ENCODE measurements around the gene DIAPH2.

The DIAPH2 gene

GRCh38 chrX:97315939-97316338, 631.3 kb downstream of the DIAPH2 start:
- DNase-seq = no peak

GRCh38 chrX:97320305-97320704, 635.7 kb downstream of the DIAPH2 start:
- DNase-seq = no peak

- DNase-seq = no peak
These were observed 637.8 kb downstream of the DIAPH2 start for GRCh38 chrX:97322401-97322800.

GRCh38 chrX:97326456-97326855, 641.8 kb downstream of the DIAPH2 start:
- no peak for DNase-seq

GRCh38 chrX:97328853-97329390, 644.3 kb downstream of the DIAPH2 start:
- no peak for DNase-seq

GRCh38 chrX:97330151-97330550, 645.5 kb downstream of the DIAPH2 start:
- no peak for DNase-seq

GRCh38 chrX:97332963-97333362, 648.3 kb downstream of the DIAPH2 start:
- no peak for DNase-seq

GRCh38 chrX:97334850-97335249, 650.2 kb downstream of the DIAPH2 start:
- DNase-seq = no peak

GRCh38 chrX:97344724-97345123, 660.1 kb downstream of the DIAPH2 start:
- DNase-seq = no peak

GRCh38 chrX:97358941-97359340, 674.3 kb downstream of the DIAPH2 start:
- DNase-seq = no peak

GRCh38 chrX:97363843-97364242, 679.2 kb downstream of the DIAPH2 start:
- no peak for DNase-seq

- no peak for DNase-seq
These were observed 681.6 kb downstream of the DIAPH2 start for GRCh38 chrX:97366237-97366636.

- DNase-seq = no peak
These were observed 682.5 kb downstream of the DIAPH2 start for GRCh38 chrX:97367125-97367524.

GRCh38 chrX:97369947-97370346, 685.3 kb downstream of the DIAPH2 start:
- no peak for DNase-seq

GRCh38 chrX:97372001-97372766, 687.5 kb downstream of the DIAPH2 start:
- DNase-seq = no peak

GRCh38 chrX:97374266-97374665, 689.6 kb downstream of the DIAPH2 start:
- DNase-seq = no peak

GRCh38 chrX:97380200-97380599, 695.6 kb downstream of the DIAPH2 start:
- DNase-seq = no peak

GRCh38 chrX:97384685-97385084, 700.0 kb downstream of the DIAPH2 start:
- no peak for DNase-seq

GRCh38 chrX:97387004-97387403, 702.4 kb downstream of the DIAPH2 start:
- no peak for DNase-seq

- DNase-seq = no peak
These were observed 705.1 kb downstream of the DIAPH2 start for GRCh38 chrX:97389761-97390192.

- DNase-seq = no peak
These were observed 712.7 kb downstream of the DIAPH2 start for GRCh38 chrX:97397371-97397770.

- DNase-seq = no peak
These were observed 713.4 kb downstream of the DIAPH2 start for GRCh38 chrX:97398030-97398551.

- DNase-seq = no peak
These were observed 714.8 kb downstream of the DIAPH2 start for GRCh38 chrX:97399400-97399799.

- DNase-seq = no peak
These were observed 715.9 kb downstream of the DIAPH2 start for GRCh38 chrX:97400492-97400891.

GRCh38 chrX:97401154-97401553, 716.5 kb downstream of the DIAPH2 start:
- no peak for DNase-seq
